ENCODE data around the gene DHX9. TPM values are rescaled to one million over a fixed set of nuclear protein-coding genes. Genes with fewer than 3 reads are reported as not detected.

DHX9 gene
- total RNA-seq, 1 experiment from 2014 or later = 263 TPM

- Mint-ChIP-seq H3K36me3 (ENCODE audit: insufficient read depth, unreplicated experiment) (no peaks in the 10 kb centered on the region), H3K4me1 (ENCODE audit: low read depth, unreplicated experiment) (peaks cover 10% of the 10 kb centered on the region), H3K9me3 (ENCODE audit: low read depth, unreplicated experiment) (no peaks in the 10 kb centered on the region), H3K4me3 (ENCODE audit: low read depth, unreplicated experiment) (no peak overlapping the region), H3K27ac (ENCODE audit: unreplicated experiment) (no peak overlapping the region), H3K27me3 (ENCODE audit: unreplicated experiment) (no peaks in the 10 kb centered on the region)
- BruUV-seq (replicated peaks) = no TSS peak
- no peak for DNase-seq
- intact Hi-C loops (cut with micrococcal nuclease; ENCODE audit: unreplicated experiment) = no loop called here
- no peak for TF ChIP-seq CTCF (IDR thresholded peaks at IDR 0.05; ENCODE audit: unreplicated experiment)
- CTCF ChIA-PET = interaction anchor here (1.2 kb wide), 1 partner anchor 71 kb away, joined by 4 read pairs; no protein-coding TSS in a partner anchor
These were observed 21.3 kb upstream of the DHX9 start for GRCh38 chr1:182817802-182818201.

GRCh38 chr1:182823220-182823619 lies 15.9 kb upstream of the DHX9 start:
- peaks cover under 1% of the 10 kb centered on the region for H3K4me1 Mint-ChIP-seq (ENCODE audit: low read depth, unreplicated experiment)
- CTCF ChIA-PET = no interaction called here

GRCh38 chr1:182826892-182827291 lies 12.3 kb upstream of the DHX9 start:
- intact Hi-C loops (cut with micrococcal nuclease; ENCODE audit: unreplicated experiment) = no loop called here
- H3K4me3 Mint-ChIP-seq (ENCODE audit: low read depth, unreplicated experiment) = no peak overlapping the region
- H3K4me1 Mint-ChIP-seq (ENCODE audit: low read depth, unreplicated experiment) = peaks cover 6% of the 10 kb centered on the region
- no peak overlapping the region for H3K27ac Mint-ChIP-seq (ENCODE audit: unreplicated experiment)
- TF ChIP-seq CTCF (IDR thresholded peaks at IDR 0.05; ENCODE audit: unreplicated experiment) = no peak
- no peaks in the 10 kb centered on the region for H3K36me3 Mint-ChIP-seq (ENCODE audit: insufficient read depth, unreplicated experiment)
- no peak for DNase-seq
- no peaks in the 10 kb centered on the region for H3K9me3 Mint-ChIP-seq (ENCODE audit: low read depth, unreplicated experiment)
- CTCF ChIA-PET = interaction anchor here (0.6 kb wide), 1 partner anchor 547 kb away, joined by 6 read pairs; no protein-coding TSS in a partner anchor
- no TSS peak for BruUV-seq (replicated peaks)
- no peaks in the 10 kb centered on the region for H3K27me3 Mint-ChIP-seq (ENCODE audit: unreplicated experiment)

More at GRCh38 chr1:182823220-182823619, 15.9 kb upstream of the DHX9 start:
- intact Hi-C loops (cut with micrococcal nuclease; ENCODE audit: unreplicated experiment) = no loop called here
- H3K9me3 Mint-ChIP-seq (ENCODE audit: low read depth, unreplicated experiment) = no peaks in the 10 kb centered on the region
- BruUV-seq (replicated peaks) = no TSS peak
- H3K27me3 Mint-ChIP-seq (ENCODE audit: unreplicated experiment) = no peaks in the 10 kb centered on the region
- H3K4me3 Mint-ChIP-seq (ENCODE audit: low read depth, unreplicated experiment) = no peak overlapping the region
- DNase-seq = no peak
- no peaks in the 10 kb centered on the region for H3K36me3 Mint-ChIP-seq (ENCODE audit: insufficient read depth, unreplicated experiment)
- TF ChIP-seq CTCF (IDR thresholded peaks at IDR 0.05; ENCODE audit: unreplicated experiment) = no peak
- no peak overlapping the region for H3K27ac Mint-ChIP-seq (ENCODE audit: unreplicated experiment)

GRCh38 chr1:182829285-182829932 lies 9.7 kb upstream of the DHX9 start:
- no peak for TF ChIP-seq CTCF (IDR thresholded peaks at IDR 0.05; ENCODE audit: unreplicated experiment)
- Mint-ChIP-seq H3K36me3 (ENCODE audit: insufficient read depth, unreplicated experiment) (no peaks in the 10 kb centered on the region), H3K27me3 (ENCODE audit: unreplicated experiment) (no peaks in the 10 kb centered on the region), H3K9me3 (ENCODE audit: low read depth, unreplicated experiment) (no peaks in the 10 kb centered on the region), H3K4me3 (ENCODE audit: low read depth, unreplicated experiment) (no peak overlapping the region), H3K27ac (ENCODE audit: unreplicated experiment) (no peak overlapping the region), H3K4me1 (ENCODE audit: low read depth, unreplicated experiment) (peaks cover 6% of the 10 kb centered on the region)
- DNase-seq = no peak
- CTCF ChIA-PET = no interaction called here
- intact Hi-C loops (cut with micrococcal nuclease; ENCODE audit: unreplicated experiment) = no loop called here
- BruUV-seq (replicated peaks) = no TSS peak
